ENCODE data around the gene SF3B2. TPM values are rescaled to one million over a fixed set of nuclear protein-coding genes. Genes with fewer than 3 reads are reported as not detected.
A peak's percentile ranks its signal among the peaks of the same experiment; 100 is the strongest.

SF3B2 gene
- total RNA-seq, 1 donor from 2014 or later = 145 TPM

GRCh38 chr11:66118847-66119246, 66.7 kb downstream of the SF3B2 start:
- no peak for TF ChIP-seq CTCF (IDR thresholded peaks at IDR 0.05)
- H3K9me3 ChIP-seq = no peaks in the 10 kb centered on the region
- peak overlapping the region; percentile 36 for H3K27ac ChIP-seq
- ATAC-seq (peak in 1 of 2 donors; percentile 20), DNase-seq (no peak)
- no peaks in the 10 kb centered on the region for H3K36me3 ChIP-seq
- no peaks in the 10 kb centered on the region for H3K27me3 ChIP-seq (ENCODE audit: low read depth)
- peaks cover 54% of the 10 kb centered on the region for H3K4me1 ChIP-seq
- no peak overlapping the region for H3K4me3 ChIP-seq
- intact Hi-C loops (cut with DNase I) = no loop called here

Other genes with a start within 250 kb of the SF3B2 start
- gene SNX32, start 218.4 kb upstream of the SF3B2 start, total RNA-seq = 0.47 TPM
- 647 TPM for gene CFL1, start 194.2 kb upstream of the SF3B2 start, total RNA-seq
- 52.8 TPM for gene MUS81, start 191.9 kb upstream of the SF3B2 start, total RNA-seq
- 53.9 TPM for gene EFEMP2, start 179.6 kb upstream of the SF3B2 start, total RNA-seq
- gene CTSW, start 172.5 kb upstream of the SF3B2 start, total RNA-seq = 20.6 TPM
- 44.0 TPM for gene FIBP, start 163.9 kb upstream of the SF3B2 start, total RNA-seq
- gene CCDC85B, start 161.7 kb upstream of the SF3B2 start, total RNA-seq = 28.6 TPM
- gene FOSL1, start 152.0 kb upstream of the SF3B2 start, total RNA-seq = 2.2 TPM
- gene C11orf68, start 133.3 kb upstream of the SF3B2 start, total RNA-seq = 36.5 TPM
- 63.3 TPM for gene DRAP1, start 132.9 kb upstream of the SF3B2 start, total RNA-seq
- not detected for gene TSGA10IP, start 106.9 kb upstream of the SF3B2 start, total RNA-seq
- gene SART1, start 90.6 kb upstream of the SF3B2 start, total RNA-seq = 51.0 TPM
- 29.0 TPM for gene EIF1AD, start 50.2 kb upstream of the SF3B2 start, total RNA-seq
- 156 TPM for gene BANF1, start 49.9 kb upstream of the SF3B2 start, total RNA-seq
- 11.0 TPM for gene CST6, start 40.4 kb upstream of the SF3B2 start, total RNA-seq
- 3.6 TPM for gene CATSPER1, start 25.9 kb upstream of the SF3B2 start, total RNA-seq
- gene GAL3ST3, start 3.2 kb upstream of the SF3B2 start, total RNA-seq = not detected
- gene PACS1, start 17.9 kb downstream of the SF3B2 start, total RNA-seq = 50.8 TPM
- gene KLC2, start 205.3 kb downstream of the SF3B2 start, total RNA-seq = 24.3 TPM
- 138 TPM for gene RAB1B, start 216.3 kb downstream of the SF3B2 start, total RNA-seq
- 0.89 TPM for gene CNIH2, start 225.8 kb downstream of the SF3B2 start, total RNA-seq
- 67.8 TPM for gene YIF1A, start 236.8 kb downstream of the SF3B2 start, total RNA-seq
- not detected for gene TMEM151A, start 239.5 kb downstream of the SF3B2 start, total RNA-seq

All from lower lobe of right lung (tissue), 2 donors.